Activated naive CD4-positive, alpha-beta T cell treated with anti-CD3 and anti-CD28 coated beads for 36 hours (primary cell): ENCODE results near the gene PIK3CG. TPM values are rescaled to one million over a fixed set of nuclear protein-coding genes. Genes with fewer than 3 reads are reported as not detected.
A peak's percentile ranks its signal among the peaks of the same experiment; 100 is the strongest.

Experiments used
- CTCF ChIA-PET: fragments of 350-600 bp; sonication (Branson Sonifier 250); formaldehyde crosslinking; loops from one replicate; lab custom pipeline; 2021; ENCODE audit warnings: antibody characterized with exemption; lab: Charles Lee
- DNase-seq: peaks from one replicate; pipeline ENCODE4 v3.0.0-alpha.2; 2020
- H3K27ac Mint-ChIP-seq: one replicate; pipeline ENCODE4 v1.8.0; 2021; ENCODE audit warnings: mild to moderate bottlenecking, mixed read lengths
- H3K27me3 Mint-ChIP-seq: one replicate; pipeline ENCODE4 v1.8.0; 2021; ENCODE audit warnings: low read depth, mixed read lengths
- H3K36me3 Mint-ChIP-seq: one replicate; pipeline ENCODE4 v1.8.0; 2021; ENCODE audit warnings: low read depth, mixed read lengths
- H3K4me1 Mint-ChIP-seq: one replicate; pipeline ENCODE4 v1.8.0; 2021; ENCODE audit warnings: low read depth, mixed read lengths
- H3K4me3 Mint-ChIP-seq: one replicate; pipeline ENCODE4 v1.8.0; 2021; ENCODE audit warnings: mild to moderate bottlenecking, moderate library complexity, mixed read lengths
- H3K9me3 Mint-ChIP-seq: one replicate; pipeline ENCODE4 v1.8.0; 2021; ENCODE audit warnings: mixed read lengths
- intact Hi-C: fragments of 100-400 bp; cut with micrococcal nuclease; formaldehyde crosslinking; loops from one replicate; pipeline ENCODE4 v1.15.1; 2023
- total RNA-seq, 2 experiments: library from RNA; stranded (reverse); gene quantifications; one replicate each; pipeline ENCODE4 v1.2.3, GENCODE V29; 2021

PIK3CG gene
- total RNA-seq, 2 experiments from 2014 or later: 3.6 to 3.8 TPM

DNA sequence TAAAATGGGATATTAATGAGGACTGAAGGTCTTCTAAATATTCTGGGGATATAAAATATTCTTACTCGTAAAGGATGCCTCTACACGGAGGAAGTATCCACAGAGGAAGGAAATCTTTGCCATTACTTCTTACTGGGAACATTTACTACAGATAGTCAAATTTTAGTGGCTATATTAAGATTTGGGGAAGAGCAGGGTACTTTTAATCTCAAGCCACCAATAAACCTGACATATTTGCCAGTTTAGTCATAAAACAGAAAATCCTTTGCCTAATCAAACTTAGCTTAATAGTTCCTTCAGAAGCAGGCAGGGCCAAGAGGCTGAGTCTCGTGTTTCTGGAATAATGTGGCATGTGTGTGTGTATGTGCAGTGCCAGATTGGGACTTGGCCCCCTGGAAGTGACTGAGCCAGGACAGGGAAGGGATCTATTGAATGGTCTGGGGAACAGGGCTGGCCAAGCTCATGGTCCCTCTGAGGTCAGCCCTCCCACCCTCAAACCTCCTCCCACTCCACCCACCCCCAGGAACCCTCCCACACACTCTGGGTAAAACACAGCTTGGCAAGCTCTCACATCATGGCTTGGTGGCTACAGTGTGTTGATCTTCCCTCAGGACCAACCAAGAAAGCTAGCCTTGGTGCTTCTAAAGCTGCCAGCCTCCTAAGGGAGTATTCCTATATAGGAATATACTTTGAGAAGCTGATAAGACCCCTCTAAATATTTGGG is 1.6 kb upstream of the PIK3CG start:
- H3K4me1 Mint-ChIP-seq: peaks cover 59% of the 10 kb centered on the region
- no peak overlapping the region for H3K4me3 Mint-ChIP-seq
- H3K27me3 Mint-ChIP-seq: no peaks in the 10 kb centered on the region
- intact Hi-C loops: loop anchor here (10.0 kb wide), 2 partner anchors 579 to 1919 kb away; partner anchors contain the start of gene NAMPT
- peaks cover 10% of the 10 kb centered on the region for H3K36me3 Mint-ChIP-seq
- DNase-seq: no peak
- no peaks in the 10 kb centered on the region for H3K9me3 Mint-ChIP-seq
- H3K27ac Mint-ChIP-seq: peak overlapping the region; percentile 6
- CTCF ChIA-PET: no interaction called here

DNA sequence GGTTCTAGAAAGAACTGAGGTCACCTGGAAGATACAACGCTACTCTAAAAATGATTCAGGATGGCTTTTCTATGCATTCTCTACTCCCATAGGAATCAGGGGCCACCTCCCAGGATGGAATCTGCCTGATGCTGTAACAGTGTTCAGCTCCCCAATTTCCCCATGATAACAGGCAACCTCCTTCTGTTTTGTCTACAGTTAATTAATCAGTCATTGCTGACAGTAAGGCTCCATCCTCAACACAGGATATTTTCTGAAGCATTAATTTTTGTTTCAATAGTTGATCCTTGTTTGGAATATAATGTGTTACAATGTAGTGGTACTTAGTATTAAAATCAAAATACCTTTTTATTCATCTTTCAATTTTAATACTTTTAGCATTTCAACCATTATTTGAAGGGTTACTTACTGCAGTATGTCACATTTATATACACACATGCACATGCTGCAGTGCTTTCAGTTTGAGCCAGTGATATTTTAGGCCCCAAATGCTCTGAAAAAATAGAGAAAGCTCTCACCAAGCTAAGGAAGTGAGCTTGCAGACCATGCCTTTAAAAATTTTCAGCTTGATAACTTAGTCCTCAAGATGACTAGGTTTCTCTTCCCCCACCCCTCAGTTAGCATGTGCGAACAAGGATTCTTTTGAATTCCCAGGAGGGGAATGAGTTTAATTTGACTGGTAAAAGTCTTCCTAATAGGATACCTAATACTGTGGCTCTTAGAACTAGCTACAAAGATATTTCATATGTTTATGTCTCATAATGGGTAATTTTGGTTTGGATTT is 592 bp upstream of the PIK3CG start:
- intact Hi-C loops: loop anchor here (1.0 to 10.0 kb wide), 18 partner anchors 10 to 1920 kb away; partner anchors contain the start of genes CBLL1, CCDC71L, NAMPT and PRKAR2B
- H3K4me3 Mint-ChIP-seq: peak overlapping the region; percentile 79
- H3K27me3 Mint-ChIP-seq: no peaks in the 10 kb centered on the region
- CTCF ChIA-PET: interaction anchor here (0.8 kb wide), 1 partner anchor 26 kb away, joined by 3 read pairs; no protein-coding TSS in a partner anchor
- peaks cover 16% of the 10 kb centered on the region for H3K36me3 Mint-ChIP-seq
- DNase-seq: no peak
- H3K9me3 Mint-ChIP-seq: no peaks in the 10 kb centered on the region
- peak overlapping the region; percentile 65 for H3K27ac Mint-ChIP-seq
- H3K4me1 Mint-ChIP-seq: peaks cover 68% of the 10 kb centered on the region

DNA sequence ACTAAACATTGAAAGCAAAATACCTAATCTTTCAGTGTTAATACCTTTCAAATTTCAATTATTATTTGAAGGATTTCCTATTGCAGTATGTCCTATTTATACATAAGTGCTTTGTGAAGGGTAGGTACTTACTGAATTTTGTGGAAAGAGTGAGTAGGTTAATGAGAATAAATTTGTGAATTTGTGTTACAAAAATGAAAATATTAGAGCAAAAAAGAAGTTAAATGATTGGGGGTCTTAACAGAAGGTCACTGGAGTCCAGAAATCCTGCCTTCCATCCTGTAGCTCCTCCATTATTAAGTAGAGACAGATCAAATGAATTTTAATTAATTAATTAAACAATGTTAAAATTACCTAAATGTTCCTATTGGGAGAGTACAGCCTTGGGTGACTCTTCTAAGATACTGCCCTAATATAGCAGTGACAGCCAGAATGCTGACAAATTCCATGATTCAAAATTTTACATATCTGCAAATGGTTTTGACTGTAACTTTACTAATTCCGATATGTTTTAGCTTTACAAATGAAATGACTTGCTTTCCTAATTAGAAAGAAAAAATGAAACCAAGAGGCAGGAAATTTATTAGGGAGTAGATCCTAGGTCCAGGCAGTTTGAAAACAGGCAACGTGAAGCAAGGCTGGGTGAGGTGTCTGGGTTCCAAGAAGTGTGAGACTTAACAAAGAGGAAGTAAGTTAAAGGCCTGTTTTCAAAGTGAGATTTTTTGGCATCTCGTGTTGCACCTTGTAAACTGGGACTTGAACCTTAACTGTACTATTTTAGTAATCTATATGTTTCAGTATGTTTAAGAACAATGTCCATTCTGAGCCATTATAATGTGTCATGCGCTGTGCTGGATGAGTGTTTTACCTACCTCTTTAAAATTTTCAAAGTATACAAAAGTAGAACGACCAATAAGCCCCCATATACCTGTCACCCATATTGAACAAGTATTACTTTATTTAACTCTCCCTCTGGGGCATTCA is 1.5 kb downstream of the PIK3CG start:
- peaks cover 16% of the 10 kb centered on the region for H3K36me3 Mint-ChIP-seq
- peak overlapping the region; percentile 52 for H3K4me3 Mint-ChIP-seq
- no peaks in the 10 kb centered on the region for H3K27me3 Mint-ChIP-seq
- peak overlapping the region; percentile 74 for H3K27ac Mint-ChIP-seq
- H3K9me3 Mint-ChIP-seq: no peaks in the 10 kb centered on the region
- H3K4me1 Mint-ChIP-seq: peaks cover 84% of the 10 kb centered on the region
- DNase-seq: peak; percentile 51
- CTCF ChIA-PET: interaction anchor here (1.6 kb wide), 1 partner anchor 302 kb away, joined by 4 read pairs; the partner anchor contains the start of gene HBP1
- intact Hi-C loops: loop anchor here (1.0 to 10.0 kb wide), 9 partner anchors 176 to 1922 kb away; partner anchors contain the start of genes CBLL1, NAMPT and PRKAR2B

DNA sequence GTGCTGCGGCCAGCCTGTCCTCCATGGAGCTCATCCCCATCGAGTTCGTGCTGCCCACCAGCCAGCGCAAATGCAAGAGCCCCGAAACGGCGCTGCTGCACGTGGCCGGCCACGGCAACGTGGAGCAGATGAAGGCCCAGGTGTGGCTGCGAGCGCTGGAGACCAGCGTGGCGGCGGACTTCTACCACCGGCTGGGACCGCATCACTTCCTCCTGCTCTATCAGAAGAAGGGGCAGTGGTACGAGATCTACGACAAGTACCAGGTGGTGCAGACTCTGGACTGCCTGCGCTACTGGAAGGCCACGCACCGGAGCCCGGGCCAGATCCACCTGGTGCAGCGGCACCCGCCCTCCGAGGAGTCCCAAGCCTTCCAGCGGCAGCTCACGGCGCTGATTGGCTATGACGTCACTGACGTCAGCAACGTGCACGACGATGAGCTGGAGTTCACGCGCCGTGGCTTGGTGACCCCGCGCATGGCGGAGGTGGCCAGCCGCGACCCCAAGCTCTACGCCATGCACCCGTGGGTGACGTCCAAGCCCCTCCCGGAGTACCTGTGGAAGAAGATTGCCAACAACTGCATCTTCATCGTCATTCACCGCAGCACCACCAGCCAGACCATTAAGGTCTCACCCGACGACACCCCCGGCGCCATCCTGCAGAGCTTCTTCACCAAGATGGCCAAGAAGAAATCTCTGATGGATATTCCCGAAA is 2.7 kb downstream of the PIK3CG start:
- CTCF ChIA-PET: interaction anchor here (1.6 kb wide), 1 partner anchor 301 kb away, joined by 4 read pairs; the partner anchor contains the start of gene HBP1
- H3K4me1 Mint-ChIP-seq: peaks cover 84% of the 10 kb centered on the region
- H3K9me3 Mint-ChIP-seq: no peaks in the 10 kb centered on the region
- peaks cover 21% of the 10 kb centered on the region for H3K36me3 Mint-ChIP-seq
- H3K27ac Mint-ChIP-seq: no peak overlapping the region
- H3K27me3 Mint-ChIP-seq: no peaks in the 10 kb centered on the region
- intact Hi-C loops: loop anchor here (5.0 to 10.0 kb wide), 8 partner anchors 175 to 1923 kb away; partner anchors contain the start of genes CBLL1, NAMPT and PRKAR2B
- DNase-seq: no peak
- no peak overlapping the region for H3K4me3 Mint-ChIP-seq

DNA sequence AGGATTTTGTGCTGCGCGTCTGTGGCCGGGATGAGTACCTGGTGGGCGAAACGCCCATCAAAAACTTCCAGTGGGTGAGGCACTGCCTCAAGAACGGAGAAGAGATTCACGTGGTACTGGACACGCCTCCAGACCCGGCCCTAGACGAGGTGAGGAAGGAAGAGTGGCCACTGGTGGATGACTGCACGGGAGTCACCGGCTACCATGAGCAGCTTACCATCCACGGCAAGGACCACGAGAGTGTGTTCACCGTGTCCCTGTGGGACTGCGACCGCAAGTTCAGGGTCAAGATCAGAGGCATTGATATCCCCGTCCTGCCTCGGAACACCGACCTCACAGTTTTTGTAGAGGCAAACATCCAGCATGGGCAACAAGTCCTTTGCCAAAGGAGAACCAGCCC is 3.3 kb downstream of the PIK3CG start:
- Mint-ChIP-seq H3K9me3 (no peaks in the 10 kb centered on the region), H3K27me3 (no peaks in the 10 kb centered on the region), H3K36me3 (peaks cover 24% of the 10 kb centered on the region), H3K27ac (no peak overlapping the region), H3K4me1 (peaks cover 79% of the 10 kb centered on the region), H3K4me3 (no peak overlapping the region)
- CTCF ChIA-PET: no interaction called here
- intact Hi-C loops: loop anchor here (5.0 to 10.0 kb wide), 8 partner anchors 174 to 1924 kb away; partner anchors contain the start of genes CBLL1, NAMPT and PRKAR2B
- no peak for DNase-seq

DNA sequence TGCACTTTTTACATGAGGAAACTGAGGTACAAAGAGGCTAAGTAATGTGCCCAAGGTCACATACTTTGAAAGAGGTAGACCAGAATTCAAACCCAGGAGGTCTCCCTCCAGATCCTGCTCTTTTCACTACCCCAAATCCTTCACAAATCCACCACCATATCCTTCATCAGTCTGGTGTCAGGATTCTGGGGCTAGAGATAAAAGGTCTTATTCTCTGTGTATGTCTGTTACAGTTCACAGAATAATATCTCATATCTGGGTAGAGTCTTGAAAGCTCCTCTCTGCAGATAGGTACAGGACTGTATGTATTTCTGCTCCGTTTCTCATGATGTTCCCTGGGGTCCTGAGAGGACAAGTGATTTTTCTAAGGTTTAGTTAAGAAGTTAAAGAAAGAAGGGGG is 4.9 kb downstream of the PIK3CG start:
- Mint-ChIP-seq H3K27me3 (no peaks in the 10 kb centered on the region), H3K36me3 (peaks cover 33% of the 10 kb centered on the region), H3K9me3 (no peaks in the 10 kb centered on the region), H3K4me1 (peaks cover 63% of the 10 kb centered on the region), H3K27ac (no peak overlapping the region), H3K4me3 (no peak overlapping the region)
- CTCF ChIA-PET: no interaction called here
- no peak for DNase-seq
- intact Hi-C loops: loop anchor here (1.0 to 10.0 kb wide), 9 partner anchors 172 to 1925 kb away; partner anchors contain the start of genes CBLL1, COG5, DUS4L and NAMPT

DNA sequence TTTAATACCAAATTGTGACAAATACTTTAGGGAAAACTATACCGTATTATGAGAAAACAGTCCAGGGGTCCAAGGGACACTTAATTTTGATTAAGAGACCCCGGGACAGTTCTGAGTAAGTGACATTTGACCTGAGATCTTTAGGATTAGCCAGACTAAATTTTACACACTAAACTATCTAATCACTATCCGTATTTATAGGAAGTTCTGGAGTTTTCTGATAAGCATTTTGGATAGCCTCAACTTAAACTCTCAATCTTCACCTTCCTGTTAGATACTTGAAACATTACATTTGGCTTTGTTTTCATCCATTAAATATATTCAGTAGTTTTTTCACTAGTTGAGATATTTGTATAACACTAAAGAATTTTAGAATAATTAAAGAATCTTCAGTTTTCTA is 5.4 kb downstream of the PIK3CG start:
- no peak overlapping the region for H3K4me3 Mint-ChIP-seq
- H3K36me3 Mint-ChIP-seq: peaks cover 38% of the 10 kb centered on the region
- H3K4me1 Mint-ChIP-seq: peaks cover 57% of the 10 kb centered on the region
- CTCF ChIA-PET: no interaction called here
- H3K27ac Mint-ChIP-seq: no peak overlapping the region
- peaks cover 3% of the 10 kb centered on the region for H3K9me3 Mint-ChIP-seq
- no peaks in the 10 kb centered on the region for H3K27me3 Mint-ChIP-seq
- DNase-seq: no peak
- intact Hi-C loops: loop anchor here (1.0 kb wide), 1 partner anchor 693 kb away; the partner anchor contains the start of genes COG5 and DUS4L

DNA sequence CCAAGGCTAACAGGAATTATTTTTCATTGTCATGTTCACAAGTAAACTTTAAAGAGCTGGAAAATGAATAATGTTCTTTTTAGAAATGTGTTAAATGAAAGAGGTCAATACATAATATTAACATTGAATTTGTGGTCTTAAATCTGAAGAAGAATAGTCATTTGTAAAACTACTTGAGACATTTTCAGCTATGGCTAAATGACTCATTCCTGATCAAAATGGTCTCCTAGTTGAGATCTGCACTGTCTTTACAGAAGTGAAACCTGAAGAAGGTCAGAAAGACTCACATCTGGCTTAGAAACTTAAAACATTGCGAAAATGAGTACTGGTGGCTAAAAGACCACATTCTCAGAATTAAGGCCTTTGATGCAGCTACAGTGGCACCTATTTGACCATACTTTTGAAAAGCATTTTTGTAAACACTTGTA is 5.9 kb downstream of the PIK3CG start:
- intact Hi-C loops: loop anchor here (1.0 kb wide), 1 partner anchor 692 kb away; the partner anchor contains the start of genes COG5 and DUS4L
- Mint-ChIP-seq H3K4me1 (peaks cover 56% of the 10 kb centered on the region), H3K36me3 (peaks cover 39% of the 10 kb centered on the region), H3K27ac (peak overlapping the region; percentile 12), H3K27me3 (no peaks in the 10 kb centered on the region), H3K4me3 (no peak overlapping the region), H3K9me3 (peaks cover 4% of the 10 kb centered on the region)
- no peak for DNase-seq
- CTCF ChIA-PET: no interaction called here

DNA sequence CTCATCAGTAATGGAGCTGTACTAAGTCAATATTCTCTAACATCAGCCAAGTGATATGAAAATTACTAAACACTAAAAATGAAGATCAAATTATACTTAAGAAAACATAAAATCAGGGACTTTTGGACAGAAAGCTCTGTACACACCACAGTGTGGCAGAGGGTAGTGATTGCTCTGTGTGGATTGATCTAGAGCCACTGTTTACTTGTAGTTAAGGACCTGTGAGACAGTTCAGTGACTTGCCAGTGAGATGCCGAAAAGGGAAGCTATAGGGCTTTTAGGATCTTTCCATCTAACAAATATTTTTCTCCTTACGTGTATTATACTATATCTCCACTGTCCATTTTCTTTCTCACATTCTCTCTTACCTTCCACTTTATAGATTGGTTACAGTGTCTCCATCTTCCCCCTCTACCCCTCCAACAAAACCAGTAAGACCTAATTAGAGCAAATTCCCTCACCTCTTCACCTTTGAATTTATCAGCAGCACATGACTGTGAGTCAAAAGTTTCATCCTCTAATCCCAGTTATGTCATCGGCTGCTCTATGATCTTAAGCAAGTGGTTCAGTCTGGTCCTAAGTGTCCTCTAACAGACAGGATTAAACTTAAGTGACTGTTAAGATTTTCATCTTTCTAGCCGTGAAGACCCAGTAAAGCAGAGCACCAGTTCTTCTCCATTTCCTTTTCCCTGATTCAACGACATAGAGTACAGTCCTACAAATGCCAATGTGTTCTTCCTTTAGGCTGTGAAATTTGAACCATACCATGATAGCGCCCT is 6.9 kb downstream of the PIK3CG start:
- no peak for DNase-seq
- H3K4me3 Mint-ChIP-seq: no peak overlapping the region
- CTCF ChIA-PET: no interaction called here
- peaks cover 4% of the 10 kb centered on the region for H3K9me3 Mint-ChIP-seq
- no peak overlapping the region for H3K27ac Mint-ChIP-seq
- H3K4me1 Mint-ChIP-seq: peaks cover 48% of the 10 kb centered on the region
- peaks cover 40% of the 10 kb centered on the region for H3K36me3 Mint-ChIP-seq
- intact Hi-C loops: no loop called here
- no peaks in the 10 kb centered on the region for H3K27me3 Mint-ChIP-seq

DNA sequence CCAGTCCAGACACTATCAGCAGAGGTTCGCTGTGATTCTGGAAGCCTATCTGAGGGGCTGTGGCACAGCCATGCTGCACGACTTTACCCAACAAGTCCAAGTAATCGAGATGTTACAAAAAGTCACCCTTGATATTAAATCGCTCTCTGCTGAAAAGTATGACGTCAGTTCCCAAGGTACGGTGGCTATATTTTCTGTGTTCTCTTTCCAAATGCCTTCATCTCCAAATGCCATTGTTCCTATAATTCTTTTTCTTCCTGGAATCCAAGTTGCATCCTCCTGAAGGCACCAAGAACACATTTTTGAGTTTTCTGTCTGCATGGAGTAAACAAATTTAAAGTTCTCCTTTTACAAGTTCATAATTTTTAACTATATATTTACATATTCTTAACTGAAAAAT is 7.7 kb downstream of the PIK3CG start:
- no peak overlapping the region for H3K4me3 Mint-ChIP-seq
- intact Hi-C loops: no loop called here
- no peaks in the 10 kb centered on the region for H3K27me3 Mint-ChIP-seq
- H3K27ac Mint-ChIP-seq: no peak overlapping the region
- no peak for DNase-seq
- CTCF ChIA-PET: no interaction called here
- peaks cover 50% of the 10 kb centered on the region for H3K4me1 Mint-ChIP-seq
- peaks cover 39% of the 10 kb centered on the region for H3K36me3 Mint-ChIP-seq
- H3K9me3 Mint-ChIP-seq: peaks cover 4% of the 10 kb centered on the region
